NCI-H1417 (cell line): ENCODE measurements around the gene MOCOS.

ENCODE experiments used
- DNase-seq, 3 experiments: peaks; one replicate each; lab custom pipeline; 2025; lab: John Stamatoyannopoulos, UW

MOCOS gene

DNA sequence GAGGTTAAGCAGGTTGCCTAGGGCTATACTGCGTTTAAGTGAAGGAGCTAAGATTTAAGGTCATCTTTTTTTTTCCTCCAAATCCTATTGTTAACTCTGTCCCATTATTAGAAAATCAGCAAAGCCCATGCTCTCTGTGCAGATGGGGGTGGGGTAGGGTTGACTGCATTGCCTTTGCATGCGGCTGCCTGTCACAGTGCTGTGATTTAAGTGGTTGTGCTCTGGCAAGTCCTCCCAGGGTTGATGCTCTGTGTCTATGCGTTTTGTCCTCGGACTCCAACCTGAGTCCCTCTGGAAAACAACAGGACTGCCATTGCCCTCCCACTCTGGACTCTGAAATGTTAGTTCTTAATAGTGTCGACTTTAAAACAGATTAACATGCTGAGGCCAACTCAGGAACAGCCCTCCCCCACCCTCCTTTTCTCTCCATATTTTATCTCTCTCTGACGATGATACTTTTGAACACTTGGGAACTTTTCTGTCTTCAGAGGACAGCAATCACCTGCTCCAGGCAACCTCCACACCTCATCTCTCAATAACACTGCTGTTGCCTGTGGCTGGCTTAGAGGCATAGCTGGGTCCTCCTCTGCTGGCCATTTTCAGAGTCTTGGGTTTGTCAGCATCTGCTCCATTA is 116.0 kb downstream of the MOCOS start:
- no peak for DNase-seq

DNA sequence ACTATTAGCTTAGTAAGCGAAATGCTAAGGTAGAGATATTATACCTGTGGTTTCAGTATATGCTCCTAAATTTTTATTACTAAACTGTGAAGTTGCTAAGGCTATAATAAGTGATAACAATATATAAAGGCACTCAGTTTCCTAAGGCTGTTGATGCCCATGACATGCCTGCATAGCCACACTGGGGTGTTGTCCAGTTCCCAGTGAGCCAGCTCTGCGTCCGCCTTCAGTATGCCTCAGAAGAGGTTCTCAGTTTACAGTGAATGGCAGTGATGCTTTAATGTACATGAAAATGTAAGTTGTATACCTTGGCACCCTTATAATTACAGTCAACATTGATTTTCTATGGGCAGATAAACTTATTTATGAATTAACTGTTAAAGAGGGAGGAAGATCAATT is 117.4 kb downstream of the MOCOS start:
- DNase-seq: no peak

DNA sequence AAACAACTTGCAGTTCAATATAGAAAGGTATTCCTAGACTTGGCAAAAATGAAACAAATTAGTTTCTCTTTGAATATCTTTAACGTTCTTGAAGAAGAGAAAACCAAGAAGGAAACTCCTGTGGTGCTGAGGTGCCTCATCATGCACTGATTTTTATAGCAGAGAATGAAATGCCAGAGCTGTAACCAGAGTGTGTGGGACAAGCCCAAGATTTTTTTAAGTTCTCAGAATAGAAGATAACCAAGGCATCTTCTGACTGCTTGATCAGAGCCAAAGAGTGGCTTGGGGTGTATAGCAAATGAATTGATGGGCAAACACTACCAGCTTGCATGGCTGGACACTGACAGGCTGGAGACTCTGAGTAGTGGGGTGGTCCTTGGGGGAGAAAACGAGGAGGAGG is 118.1 kb downstream of the MOCOS start:
- no peak for DNase-seq

DNA sequence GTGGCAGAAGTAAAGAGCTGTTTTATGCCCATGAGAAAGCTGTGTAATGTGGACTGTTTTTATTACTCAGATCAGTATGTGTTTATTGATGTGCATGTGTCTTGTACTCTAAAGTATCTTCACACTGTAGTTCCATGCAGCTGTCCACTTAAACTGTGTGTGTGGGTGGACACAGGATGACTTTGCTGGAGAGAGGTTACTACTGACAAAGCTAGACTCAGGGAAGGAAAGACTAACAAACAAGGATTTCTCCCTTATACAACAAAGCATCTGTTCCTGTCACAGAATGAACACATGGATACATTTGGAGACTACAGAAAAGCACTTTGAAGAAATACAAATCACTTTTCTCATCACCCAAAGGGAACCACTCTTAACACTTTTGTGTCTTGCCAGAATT is 120.2 kb downstream of the MOCOS start:
- DNase-seq: no peak

DNA sequence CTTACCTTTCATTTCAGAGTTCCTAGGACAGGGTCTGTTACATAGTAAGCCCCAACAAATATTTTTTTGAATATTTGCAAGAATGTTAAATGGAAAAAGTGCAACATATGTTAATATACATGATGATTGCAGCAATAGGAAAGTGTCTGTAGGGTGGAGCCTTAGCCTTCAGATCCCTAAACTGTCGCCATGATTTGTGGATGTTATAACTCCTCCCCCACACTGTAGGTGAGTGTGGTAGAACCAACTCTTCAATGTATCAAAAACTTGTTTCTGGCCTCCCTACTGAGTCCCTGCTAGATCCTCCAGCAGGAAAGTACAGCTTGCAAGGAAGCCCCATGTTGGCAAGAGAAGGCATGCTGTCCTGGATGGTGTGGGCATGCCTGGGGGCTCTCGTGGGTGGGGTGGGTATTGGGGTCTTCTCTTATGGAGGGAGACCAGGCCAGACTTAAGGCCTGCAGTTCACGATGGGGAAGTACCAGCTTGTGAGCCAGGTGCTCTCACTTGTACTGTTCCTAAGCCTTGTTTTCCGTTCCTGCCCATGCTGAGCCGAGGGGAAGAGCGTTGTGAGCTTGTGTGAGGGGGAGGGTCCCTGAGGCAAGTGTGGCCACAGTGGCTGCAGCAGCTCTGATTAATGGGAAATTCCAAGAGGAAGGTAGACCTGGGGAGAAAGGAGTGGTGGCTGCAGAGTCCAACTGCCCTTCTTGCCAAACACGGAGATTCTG is 121.6 kb downstream of the MOCOS start:
- DNase-seq: no peak

DNA sequence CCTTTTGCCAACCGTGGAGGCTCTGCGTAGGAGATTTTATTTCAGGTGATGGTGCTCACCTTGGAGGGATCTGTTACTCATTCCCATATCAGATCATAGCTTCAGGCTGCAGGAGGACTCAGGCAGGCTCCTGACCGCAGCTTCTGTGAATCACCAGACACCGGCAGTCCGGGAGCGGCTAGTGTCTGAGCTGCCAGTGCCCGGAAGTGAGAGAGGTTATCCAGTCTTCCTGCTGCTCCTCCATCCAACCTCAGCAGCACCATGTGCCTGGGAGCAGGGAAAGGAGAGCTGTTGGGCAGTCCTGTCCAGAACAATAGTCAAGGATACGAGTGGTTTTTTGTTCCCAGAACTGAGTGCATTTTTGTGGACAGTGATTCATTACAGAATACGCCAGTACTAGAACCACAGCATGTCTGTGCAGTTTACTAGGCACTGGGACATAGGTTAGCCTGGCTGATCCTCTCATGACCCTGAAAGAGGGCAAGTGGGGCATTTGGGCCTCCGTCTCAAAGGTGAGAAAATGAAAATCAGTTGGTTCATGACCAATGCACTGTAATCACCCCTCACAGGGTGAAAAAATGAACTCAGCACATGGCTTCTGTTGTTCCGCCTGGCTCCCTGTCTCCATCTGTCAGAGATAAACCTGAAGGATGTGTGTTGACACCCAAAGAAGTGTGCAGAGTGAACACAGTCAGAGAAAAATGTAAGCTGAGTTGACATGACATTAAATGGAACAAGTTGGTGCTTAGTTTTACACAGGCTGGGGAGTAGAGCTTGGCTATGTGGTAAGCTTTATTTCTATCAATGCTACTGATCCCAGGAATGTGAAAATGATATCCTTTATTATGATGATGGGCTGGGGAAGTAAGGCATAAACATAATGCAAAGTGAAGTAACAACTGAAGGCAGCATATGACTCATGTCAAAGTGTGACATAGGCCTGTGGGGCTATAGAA is 122.4 kb downstream of the MOCOS start:
- no peak for DNase-seq

DNA sequence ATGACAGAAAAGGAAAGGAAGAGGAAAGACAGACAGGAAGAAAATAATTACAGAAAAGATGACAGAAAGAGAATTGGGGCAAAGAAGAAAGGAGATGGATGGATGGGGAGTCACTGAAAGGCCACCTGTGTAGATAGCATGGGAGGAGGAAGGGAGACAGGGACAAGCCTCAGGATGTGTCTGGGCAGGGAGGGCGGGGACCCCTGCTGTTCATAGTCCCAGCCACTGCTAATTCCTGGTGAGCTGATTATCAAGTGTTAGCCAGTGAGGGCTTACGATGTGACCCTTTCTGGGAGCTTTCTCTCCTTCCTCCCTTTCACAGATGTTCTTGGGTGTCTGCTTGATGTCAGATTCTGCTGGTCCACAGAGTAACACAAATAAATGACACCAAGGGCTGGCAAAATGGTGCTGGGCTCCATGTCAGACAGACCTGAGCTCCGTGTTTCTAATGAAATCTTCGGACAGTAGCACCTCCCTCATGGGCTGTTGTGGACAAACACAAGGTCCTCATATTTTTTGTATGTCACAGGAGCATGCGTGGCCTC is 123.8 kb downstream of the MOCOS start:
- DNase-seq: peak in 2 of 3 experiments; percentile 11 to 12

DNA sequence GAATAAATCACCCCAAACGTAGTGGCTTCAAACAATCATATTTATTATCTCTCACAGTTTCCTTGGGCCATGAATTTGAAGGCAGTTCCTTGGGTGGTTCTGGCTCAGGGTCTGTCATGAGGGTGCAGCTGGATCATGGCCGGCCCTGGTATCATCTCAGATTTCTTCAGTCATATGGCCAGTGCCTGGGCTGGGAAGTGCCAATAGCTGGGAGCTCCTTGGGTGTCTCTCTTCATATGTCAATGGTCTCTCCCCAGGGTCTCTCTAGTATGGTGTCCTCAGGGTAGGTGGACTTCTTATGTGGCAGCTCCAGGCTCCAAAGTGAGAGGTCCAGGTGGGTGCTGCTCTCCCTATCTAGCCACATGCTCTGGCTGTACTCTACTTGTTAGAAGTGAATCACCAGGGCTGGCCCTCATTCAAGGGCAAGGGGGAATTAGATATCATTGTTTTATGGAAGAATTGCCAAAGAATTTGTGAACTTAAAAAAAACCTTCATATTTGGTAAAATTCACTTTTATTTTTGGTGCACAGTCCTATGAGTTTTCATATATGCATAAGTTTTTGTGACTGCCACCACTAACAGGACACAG is 125.6 kb downstream of the MOCOS start:
- no peak for DNase-seq

DNA sequence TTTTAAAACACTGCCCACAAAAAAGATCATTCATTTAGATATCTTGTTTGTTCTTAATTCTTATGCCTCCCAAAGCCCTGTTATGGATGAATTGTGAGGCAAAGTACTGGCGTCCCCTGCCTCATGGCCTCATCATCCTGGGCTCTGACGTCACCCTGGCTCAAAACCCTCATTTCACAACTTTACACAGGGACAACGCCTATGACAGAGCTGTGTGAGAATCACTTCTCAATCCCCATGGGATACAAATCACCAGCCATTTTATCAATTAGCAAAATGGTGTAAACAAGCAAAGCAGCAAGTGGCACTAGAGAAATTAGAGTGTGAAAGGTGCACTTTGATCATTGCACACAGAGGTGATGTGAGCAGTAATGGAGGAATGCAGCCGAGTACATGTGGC is 126.8 kb downstream of the MOCOS start:
- DNase-seq: no peak

DNA sequence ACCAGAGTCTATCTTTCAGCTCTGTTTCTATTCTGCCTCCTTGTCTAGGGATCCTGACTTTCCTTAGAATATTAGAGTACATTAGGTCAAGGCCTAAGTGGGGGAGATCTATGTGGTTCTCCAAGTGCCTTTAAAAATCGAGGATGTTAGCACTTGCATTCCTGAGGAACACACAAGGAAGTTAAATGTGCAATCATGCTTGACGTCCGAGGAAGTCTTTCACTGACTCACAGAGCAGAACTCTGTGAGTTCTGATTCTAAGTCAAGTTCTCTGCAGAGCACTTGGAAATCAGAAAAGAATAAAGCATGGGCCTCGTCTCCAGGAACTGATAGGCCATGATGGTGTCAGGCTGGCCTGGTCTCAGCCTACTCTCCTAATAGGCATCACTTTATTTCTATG is 127.5 kb downstream of the MOCOS start:
- DNase-seq: no peak

DNA sequence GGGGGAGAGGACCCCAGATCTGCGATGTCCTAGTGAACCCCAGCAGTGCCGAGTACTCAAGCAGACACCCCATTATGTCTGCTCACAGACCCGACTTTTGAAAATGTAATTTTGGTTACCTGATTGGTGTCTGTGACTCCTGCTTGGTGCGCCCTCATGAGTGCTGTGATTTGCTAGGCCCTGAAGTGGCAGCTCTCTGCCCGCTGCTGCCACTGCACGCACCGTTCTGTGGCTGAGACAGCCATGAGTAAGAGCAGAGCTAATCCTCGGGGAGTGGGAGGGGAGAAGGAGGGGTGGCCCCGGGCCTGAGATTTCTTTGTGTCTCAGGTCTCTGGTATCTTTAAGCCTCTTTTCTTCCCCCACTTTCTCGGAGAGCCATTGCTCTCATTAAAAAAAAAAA is 128.4 kb downstream of the MOCOS start:
- no peak for DNase-seq

DNA sequence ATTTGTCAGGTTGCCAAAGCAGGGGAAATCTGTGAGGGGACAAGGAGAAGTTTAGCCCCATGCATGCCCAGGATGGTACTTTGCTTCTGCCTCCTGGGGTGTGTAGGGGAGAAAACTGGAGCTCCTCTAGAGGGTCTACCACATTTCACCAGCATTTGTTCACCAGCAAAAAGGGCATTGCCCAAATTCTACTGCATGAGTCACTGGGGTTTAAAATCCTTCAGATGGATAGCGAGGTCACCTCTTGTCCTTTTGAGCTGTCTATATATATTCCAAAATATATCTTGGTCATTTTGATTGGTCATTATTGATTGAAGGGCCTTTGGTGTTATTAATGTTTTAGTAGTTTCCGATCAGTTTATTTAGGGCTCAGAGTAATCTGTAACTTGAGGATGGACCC is 128.9 kb downstream of the MOCOS start:
- no peak for DNase-seq
